Transverse colon (tissue), 3 donors: ENCODE data around the gene ADGRB2.

Experiments
- CTCF ChIP-seq, 5 experiments: fragments of 200-600 bp in 3 of 5; fragments of 450-650 bp in 2 of 5; sonication (generic) in 3 of 5; IDR thresholded peaks; 1 replicate in 2 of 5; 2 replicates in 3 of 5; pipeline ENCODE4 v1.5.1; 2016 to 2017; ENCODE audit warnings: antibody characterized with exemption in 5 of 5, inconsistent platforms in 3 of 5, mild to moderate bottlenecking in 2 of 5, moderate library complexity in 1 of 5
- POLR2A ChIP-seq: fragments of 450-650 bp; IDR thresholded peaks from one replicate; pipeline ENCODE4 v1.6.1; 2016; ENCODE audit warnings: antibody characterized with exemption, mild to moderate bottlenecking, moderate library complexity

GRCh38 chr1:31678681-31679080, 85.5 kb downstream of the ADGRB2 start:
- TF ChIP-seq POLR2A, result no peak
- no peak for TF ChIP-seq CTCF (IDR thresholded peaks at IDR 0.05)
